ENCODE measurements around the gene ANAPC15.
"Not testable (repeated sequence)": the region's sequence is repeated elsewhere in the genome, so short reads cannot be mapped to it uniquely, and the experiment has no call there.

The ANAPC15 gene

DNA sequence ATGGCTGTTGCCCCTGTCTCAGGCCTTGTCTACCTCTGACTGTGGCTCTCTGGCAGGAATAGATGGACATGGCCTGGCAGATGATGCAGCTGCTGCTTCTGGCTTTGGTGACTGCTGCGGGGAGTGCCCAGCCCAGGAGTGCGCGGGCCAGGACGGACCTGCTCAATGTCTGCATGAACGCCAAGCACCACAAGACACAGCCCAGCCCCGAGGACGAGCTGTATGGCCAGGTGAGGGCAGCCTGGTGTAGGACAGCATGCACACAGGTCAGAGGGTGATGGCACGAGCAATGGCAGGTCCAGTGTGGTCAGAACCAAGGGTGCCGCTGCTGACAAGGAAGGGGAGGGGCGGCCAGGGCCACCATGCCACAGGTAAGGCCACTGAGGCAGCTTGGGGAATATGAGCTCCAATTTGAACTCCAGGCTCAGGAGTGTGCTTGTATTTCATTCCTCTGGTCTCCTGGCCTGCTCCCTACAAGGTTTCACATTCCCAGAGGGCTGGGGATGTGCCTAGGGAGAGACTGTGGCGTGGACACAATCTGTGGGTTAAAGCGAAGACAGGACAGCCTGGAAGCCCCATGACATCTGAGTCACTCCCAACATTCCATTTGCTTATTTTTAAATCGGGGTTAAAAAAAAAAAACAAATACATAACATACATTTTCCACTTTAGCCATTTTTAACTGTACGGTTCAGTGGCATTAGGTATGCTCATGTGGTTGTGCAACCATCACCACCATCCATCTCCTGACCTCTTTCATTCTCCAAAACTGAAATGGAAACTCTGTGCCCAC lies 23.6 kb upstream of the ANAPC15 start (continued):
- TF ChIP-seq, protein P1, sequence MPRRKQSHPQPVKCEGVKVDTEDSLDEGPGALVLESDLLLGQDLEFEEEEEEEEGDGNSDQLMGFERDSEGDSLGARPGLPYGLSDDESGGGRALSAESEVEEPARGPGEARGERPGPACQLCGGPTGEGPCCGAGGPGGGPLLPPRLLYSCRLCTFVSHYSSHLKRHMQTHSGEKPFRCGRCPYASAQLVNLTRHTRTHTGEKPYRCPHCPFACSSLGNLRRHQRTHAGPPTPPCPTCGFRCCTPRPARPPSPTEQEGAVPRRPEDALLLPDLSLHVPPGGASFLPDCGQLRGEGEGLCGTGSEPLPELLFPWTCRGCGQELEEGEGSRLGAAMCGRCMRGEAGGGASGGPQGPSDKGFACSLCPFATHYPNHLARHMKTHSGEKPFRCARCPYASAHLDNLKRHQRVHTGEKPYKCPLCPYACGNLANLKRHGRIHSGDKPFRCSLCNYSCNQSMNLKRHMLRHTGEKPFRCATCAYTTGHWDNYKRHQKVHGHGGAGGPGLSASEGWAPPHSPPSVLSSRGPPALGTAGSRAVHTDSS (tag by site-specific recombination; IDR thresholded peaks at IDR 0.05) = no peak
- TF ChIP-seq ZNF394 (tag by site-specific recombination; IDR thresholded peaks at IDR 0.05; ENCODE audit: borderline replicate concordance) (no peak), GLI4 (tag by site-specific recombination; IDR thresholded peaks at IDR 0.05) (no peak)
- TF ChIP-seq, protein P2, sequence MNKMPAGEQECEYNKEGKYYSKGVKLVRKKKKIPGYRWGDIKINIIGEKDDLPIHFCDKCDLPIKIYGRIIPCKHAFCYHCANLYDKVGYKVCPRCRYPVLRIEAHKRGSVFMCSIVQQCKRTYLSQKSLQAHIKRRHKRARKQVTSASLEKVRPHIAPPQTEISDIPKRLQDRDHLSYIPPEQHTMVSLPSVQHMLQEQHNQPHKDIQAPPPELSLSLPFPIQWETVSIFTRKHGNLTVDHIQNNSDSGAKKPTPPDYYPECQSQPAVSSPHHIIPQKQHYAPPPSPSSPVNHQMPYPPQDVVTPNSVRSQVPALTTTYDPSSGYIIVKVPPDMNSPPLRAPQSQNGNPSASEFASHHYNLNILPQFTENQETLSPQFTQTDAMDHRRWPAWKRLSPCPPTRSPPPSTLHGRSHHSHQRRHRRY (tag by site-specific recombination; IDR thresholded peaks at IDR 0.05) = no peak
- TF ChIP-seq, protein P3, sequence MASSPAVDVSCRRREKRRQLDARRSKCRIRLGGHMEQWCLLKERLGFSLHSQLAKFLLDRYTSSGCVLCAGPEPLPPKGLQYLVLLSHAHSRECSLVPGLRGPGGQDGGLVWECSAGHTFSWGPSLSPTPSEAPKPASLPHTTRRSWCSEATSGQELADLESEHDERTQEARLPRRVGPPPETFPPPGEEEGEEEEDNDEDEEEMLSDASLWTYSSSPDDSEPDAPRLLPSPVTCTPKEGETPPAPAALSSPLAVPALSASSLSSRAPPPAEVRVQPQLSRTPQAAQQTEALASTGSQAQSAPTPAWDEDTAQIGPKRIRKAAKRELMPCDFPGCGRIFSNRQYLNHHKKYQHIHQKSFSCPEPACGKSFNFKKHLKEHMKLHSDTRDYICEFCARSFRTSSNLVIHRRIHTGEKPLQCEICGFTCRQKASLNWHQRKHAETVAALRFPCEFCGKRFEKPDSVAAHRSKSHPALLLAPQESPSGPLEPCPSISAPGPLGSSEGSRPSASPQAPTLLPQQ (tag by site-specific recombination; IDR thresholded peaks at IDR 0.05) = no peak
- TF ChIP-seq, protein P4, sequence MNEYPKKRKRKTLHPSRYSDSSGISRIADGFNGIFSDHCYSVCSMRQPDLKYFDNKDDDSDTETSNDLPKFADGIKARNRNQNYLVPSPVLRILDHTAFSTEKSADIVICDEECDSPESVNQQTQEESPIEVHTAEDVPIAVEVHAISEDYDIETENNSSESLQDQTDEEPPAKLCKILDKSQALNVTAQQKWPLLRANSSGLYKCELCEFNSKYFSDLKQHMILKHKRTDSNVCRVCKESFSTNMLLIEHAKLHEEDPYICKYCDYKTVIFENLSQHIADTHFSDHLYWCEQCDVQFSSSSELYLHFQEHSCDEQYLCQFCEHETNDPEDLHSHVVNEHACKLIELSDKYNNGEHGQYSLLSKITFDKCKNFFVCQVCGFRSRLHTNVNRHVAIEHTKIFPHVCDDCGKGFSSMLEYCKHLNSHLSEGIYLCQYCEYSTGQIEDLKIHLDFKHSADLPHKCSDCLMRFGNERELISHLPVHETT (tag by site-specific recombination; IDR thresholded peaks at IDR 0.05) = no peak

DNA sequence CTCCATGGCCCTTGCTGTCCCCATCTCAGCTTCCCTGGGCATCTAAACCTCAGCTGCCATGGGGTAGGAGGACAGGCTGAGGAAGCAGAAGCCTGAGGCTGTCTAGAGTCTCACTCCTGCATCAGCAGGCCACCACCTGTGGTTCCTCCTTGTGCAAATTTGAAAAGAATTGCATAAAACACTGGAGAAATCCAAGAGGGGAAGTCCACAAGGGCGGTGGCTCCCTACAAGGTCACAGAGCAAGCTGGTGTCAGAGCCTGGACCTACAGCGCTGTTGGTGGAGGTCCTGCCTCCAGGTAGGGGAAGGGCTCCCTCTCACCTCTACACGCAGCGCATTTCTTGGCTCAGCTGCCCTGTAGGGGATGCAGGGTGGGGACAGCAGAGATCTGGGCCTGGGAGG lies 23.0 kb upstream of the ANAPC15 start, which contains the start of gene FOLR3:
Gene FOLR3 (plus strand): TSS at position 253 of the 400 bp plus-strand sequence. CDS start 228 bp downstream, outside the sequence.
- CTCF ChIA-PET = interaction anchor here (0.7 kb wide), 2 partner anchors 8 to 102 kb away, joined by 3 to 6 read pairs; no protein-coding TSS in a partner anchor
- POLR2A ChIA-PET; H3K36me3 ChIP-seq (ENCODE audit: control insufficient read depth in 2 of 2, insufficient read depth in 1 of 2, low read length in 2 of 2); H3K4me3 ChIP-seq (ENCODE audit: low read depth, low read length); H3K9me3 ChIP-seq (ENCODE audit: control insufficient read depth, insufficient read depth, low read depth, low read length); H3K4me1 ChIP-seq (ENCODE audit: control insufficient read depth, insufficient read depth, low read length); H3K27ac ChIP-seq (ENCODE audit: extremely low read depth, low read depth, low read length): not testable (repeated sequence)

DNA sequence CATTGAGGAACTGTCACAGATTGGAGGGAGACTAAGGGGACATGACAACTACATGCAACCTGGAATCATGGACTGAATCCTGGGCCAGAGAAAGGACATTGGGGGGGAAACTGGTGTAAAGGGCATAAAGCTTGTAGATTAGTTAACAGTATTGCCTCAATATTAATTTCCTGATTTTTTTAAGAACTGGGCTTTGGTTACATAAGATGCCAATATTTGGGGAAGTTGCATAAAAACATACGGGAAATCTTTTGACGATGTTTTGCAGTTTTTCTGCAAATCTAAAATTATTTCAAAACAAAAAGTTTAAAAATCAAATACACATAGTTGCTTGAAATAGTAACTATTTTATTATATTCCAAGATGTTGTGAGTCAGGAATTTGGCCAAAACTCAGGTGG lies 20.2 kb upstream of the ANAPC15 start:
- no peaks in the 10 kb centered on the region for H3K36me3 ChIP-seq (ENCODE audit: control insufficient read depth in 2 of 2, insufficient read depth in 1 of 2, low read length in 2 of 2)
- no peaks in the 10 kb centered on the region for H3K4me1 ChIP-seq (ENCODE audit: control insufficient read depth, insufficient read depth, low read length)
- H3K27ac ChIP-seq (ENCODE audit: extremely low read depth, low read depth, low read length) = no peak overlapping the region
- H3K4me3 ChIP-seq (ENCODE audit: low read depth, low read length) = no peak overlapping the region
- H3K9me3 ChIP-seq (ENCODE audit: control insufficient read depth, insufficient read depth, low read depth, low read length) = no peaks in the 10 kb centered on the region
- ChIA-PET POLR2A (no interaction called here), CTCF (interaction anchor here (1.9 kb wide), 1 partner anchor 12 kb away, joined by 10 read pairs; no protein-coding TSS in a partner anchor)
- TF ChIP-seq ZSCAN16 (tag by site-specific recombination; IDR thresholded peaks at IDR 0.05) (no peak), WT1 (tag by site-specific recombination; IDR thresholded peaks at IDR 0.05) (no peak), KLF8 (tag by site-specific recombination; IDR thresholded peaks at IDR 0.05) (no peak), ZSCAN30 (tag by site-specific recombination; IDR thresholded peaks at IDR 0.05) (no peak), ZNF521 (tag by site-specific recombination; IDR thresholded peaks at IDR 0.05) (no peak), TCF7L2 (IDR thresholded peaks at IDR 0.05; ENCODE audit: borderline replicate concordance, low read depth, low read length) (no peak), ZFHX2 (tag by site-specific recombination; conservative IDR thresholded peaks at IDR 0.05) (no peak), ZIC2 (tag by site-specific recombination; IDR thresholded peaks at IDR 0.05) (no peak), SP7 (tag by site-specific recombination; IDR thresholded peaks at IDR 0.05) (no peak), ZBTB20 (tag by site-specific recombination; IDR thresholded peaks at IDR 0.05) (no peak)
- TF ChIP-seq, protein P5, sequence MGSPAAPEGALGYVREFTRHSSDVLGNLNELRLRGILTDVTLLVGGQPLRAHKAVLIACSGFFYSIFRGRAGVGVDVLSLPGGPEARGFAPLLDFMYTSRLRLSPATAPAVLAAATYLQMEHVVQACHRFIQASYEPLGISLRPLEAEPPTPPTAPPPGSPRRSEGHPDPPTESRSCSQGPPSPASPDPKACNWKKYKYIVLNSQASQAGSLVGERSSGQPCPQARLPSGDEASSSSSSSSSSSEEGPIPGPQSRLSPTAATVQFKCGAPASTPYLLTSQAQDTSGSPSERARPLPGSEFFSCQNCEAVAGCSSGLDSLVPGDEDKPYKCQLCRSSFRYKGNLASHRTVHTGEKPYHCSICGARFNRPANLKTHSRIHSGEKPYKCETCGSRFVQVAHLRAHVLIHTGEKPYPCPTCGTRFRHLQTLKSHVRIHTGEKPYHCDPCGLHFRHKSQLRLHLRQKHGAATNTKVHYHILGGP (tag by site-specific recombination; IDR thresholded peaks at IDR 0.05) = no peak
- TF ChIP-seq, protein P6, sequence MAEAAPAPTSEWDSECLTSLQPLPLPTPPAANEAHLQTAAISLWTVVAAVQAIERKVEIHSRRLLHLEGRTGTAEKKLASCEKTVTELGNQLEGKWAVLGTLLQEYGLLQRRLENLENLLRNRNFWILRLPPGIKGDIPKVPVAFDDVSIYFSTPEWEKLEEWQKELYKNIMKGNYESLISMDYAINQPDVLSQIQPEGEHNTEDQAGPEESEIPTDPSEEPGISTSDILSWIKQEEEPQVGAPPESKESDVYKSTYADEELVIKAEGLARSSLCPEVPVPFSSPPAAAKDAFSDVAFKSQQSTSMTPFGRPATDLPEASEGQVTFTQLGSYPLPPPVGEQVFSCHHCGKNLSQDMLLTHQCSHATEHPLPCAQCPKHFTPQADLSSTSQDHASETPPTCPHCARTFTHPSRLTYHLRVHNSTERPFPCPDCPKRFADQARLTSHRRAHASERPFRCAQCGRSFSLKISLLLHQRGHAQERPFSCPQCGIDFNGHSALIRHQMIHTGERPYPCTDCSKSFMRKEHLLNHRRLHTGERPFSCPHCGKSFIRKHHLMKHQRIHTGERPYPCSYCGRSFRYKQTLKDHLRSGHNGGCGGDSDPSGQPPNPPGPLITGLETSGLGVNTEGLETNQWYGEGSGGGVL (tag by site-specific recombination; IDR thresholded peaks at IDR 0.05) = no peak
- TF ChIP-seq, protein P7, sequence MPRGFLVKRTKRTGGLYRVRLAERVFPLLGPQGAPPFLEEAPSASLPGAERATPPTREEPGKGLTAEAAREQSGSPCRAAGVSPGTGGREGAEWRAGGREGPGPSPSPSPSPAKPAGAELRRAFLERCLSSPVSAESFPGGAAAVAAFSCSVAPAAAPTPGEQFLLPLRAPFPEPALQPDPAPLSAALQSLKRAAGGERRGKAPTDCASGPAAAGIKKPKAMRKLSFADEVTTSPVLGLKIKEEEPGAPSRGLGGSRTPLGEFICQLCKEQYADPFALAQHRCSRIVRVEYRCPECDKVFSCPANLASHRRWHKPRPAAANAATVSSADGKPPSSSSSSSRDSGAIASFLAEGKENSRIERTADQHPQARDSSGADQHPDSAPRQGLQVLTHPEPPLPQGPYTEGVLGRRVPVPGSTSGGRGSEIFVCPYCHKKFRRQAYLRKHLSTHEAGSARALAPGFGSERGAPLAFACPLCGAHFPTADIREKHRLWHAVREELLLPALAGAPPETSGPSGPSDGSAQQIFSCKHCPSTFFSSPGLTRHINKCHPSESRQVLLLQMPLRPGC (tag by site-specific recombination; IDR thresholded peaks at IDR 0.05) = no peak
